PC-9 (cell line): ENCODE results near the gene CBLN3. TPM values are rescaled to one million over a fixed set of nuclear protein-coding genes. Genes with fewer than 3 reads are reported as not detected.

Source experiments
- BruUV-seq: library from RNA; stranded (reverse); fragments of 400-500 nt; replicated peaks from 2 replicates; lab custom pipeline; 2021; lab: Mats Ljungman, UMichigan
- CTCF ChIA-PET: fragments of 300-600 bp; sonication (Branson Sonifier 250); formaldehyde crosslinking; loops from one replicate; lab custom pipeline; 2022; ENCODE audit warnings: antibody characterized with exemption; lab: Charles Lee
- POLR2A ChIA-PET: fragments of 300-600 bp; sonication (Branson Sonifier 250); formaldehyde crosslinking; loops from one replicate; lab custom pipeline; 2022; ENCODE audit warnings: antibody characterized with exemption; ENCODE audit not compliant: unreplicated experiment; lab: Charles Lee
- DNase-seq, 2 experiments: peaks; one replicate each; pipeline versions ENCODE4 v3.0.0 to v3.0.0-alpha.2; 2015 to 2022; ENCODE audit warnings: mixed read lengths in 1 of 2
- H2AFZ ChIP-seq: fragments of 200-600 bp; sonication (generic); 2 replicates; pipeline ENCODE4 v1.8.1; 2017; ENCODE audit warnings: antibody characterized with exemption
- H3F3A ChIP-seq: fragments of 200-600 bp; sonication (generic); 2 replicates; pipeline ENCODE4 v1.8.1; 2017; ENCODE audit warnings: antibody characterized with exemption, mild to moderate bottlenecking, low read depth; ENCODE audit not compliant: insufficient read depth
- H3K27ac ChIP-seq: fragments of 200-600 bp; sonication (generic); 2 replicates; pipeline ENCODE4 v1.6.1; 2016; ENCODE audit warnings: mixed run types
- H3K27me3 ChIP-seq: fragments of 200-600 bp; sonication (generic); 2 replicates; pipeline ENCODE4 v1.6.1; 2016; ENCODE audit warnings: low read depth, mixed run types; ENCODE audit not compliant: insufficient read depth
- H3K36me3 ChIP-seq: fragments of 200-600 bp; sonication (generic); 2 replicates; pipeline ENCODE4 v1.6.1; 2016; ENCODE audit warnings: low read depth, mixed run types
- H3K4me1 ChIP-seq: fragments of 200-600 bp; sonication (generic); replicated peaks from 2 replicates; pipeline ENCODE4 v1.6.1; 2016; ENCODE audit warnings: mixed run types; ENCODE audit not compliant: insufficient read depth
- H3K4me2 ChIP-seq: fragments of 200-600 bp; sonication (generic); 2 replicates; pipeline ENCODE4 v1.6.1; 2017; ENCODE audit warnings: mixed run types
- H3K4me3 ChIP-seq: fragments of 200-600 bp; sonication (generic); 2 replicates; pipeline ENCODE4 v1.6.1; 2016; ENCODE audit warnings: mixed run types
- H3K79me2 ChIP-seq: fragments of 200-600 bp; sonication (generic); 2 replicates; pipeline ENCODE4 v1.6.1; 2017; ENCODE audit warnings: low read depth, mixed run types
- H3K9me2 ChIP-seq: fragments of 200-600 bp; sonication (generic); 2 replicates; pipeline ENCODE4 v1.8.1; 2017; ENCODE audit warnings: mild to moderate bottlenecking; ENCODE audit not compliant: insufficient read depth
- H3K9me3 ChIP-seq: fragments of 200-600 bp; sonication (generic); 2 replicates; pipeline ENCODE4 v1.8.1; 2016; ENCODE audit warnings: low read depth; ENCODE audit not compliant: insufficient read depth
- H4K20me1 ChIP-seq: fragments of 200-600 bp; sonication (generic); 2 replicates; pipeline ENCODE4 v1.8.1; 2017; ENCODE audit not compliant: insufficient read depth
- CTCF ChIP-seq: fragments of 200-600 bp; sonication (generic); conservative IDR thresholded peaks from 2 replicates; pipeline ENCODE4 v1.6.1; 2017; ENCODE audit warnings: mixed run types, antibody characterized with exemption, mild to moderate bottlenecking, moderate library complexity
- EZH2 ChIP-seq: fragments of 200-600 bp; sonication (generic); IDR thresholded peaks from 2 replicates; pipeline ENCODE4 v1.8.0; 2017; ENCODE audit warnings: antibody characterized with exemption, low read depth
- intact Hi-C: fragments of 100-400 bp; cut with micrococcal nuclease; formaldehyde crosslinking; loops from one replicate; pipeline ENCODE4 v1.10.0; 2022; ENCODE audit not compliant: unreplicated experiment
- total RNA-seq: library from RNA; stranded (reverse); gene quantifications from 2 replicates; pipeline ENCODE4 v1.2.3, GENCODE V29; 2021

The CBLN3 gene
- total RNA-seq, 1 experiment from 2014 or later: 8.3 TPM

DNA sequence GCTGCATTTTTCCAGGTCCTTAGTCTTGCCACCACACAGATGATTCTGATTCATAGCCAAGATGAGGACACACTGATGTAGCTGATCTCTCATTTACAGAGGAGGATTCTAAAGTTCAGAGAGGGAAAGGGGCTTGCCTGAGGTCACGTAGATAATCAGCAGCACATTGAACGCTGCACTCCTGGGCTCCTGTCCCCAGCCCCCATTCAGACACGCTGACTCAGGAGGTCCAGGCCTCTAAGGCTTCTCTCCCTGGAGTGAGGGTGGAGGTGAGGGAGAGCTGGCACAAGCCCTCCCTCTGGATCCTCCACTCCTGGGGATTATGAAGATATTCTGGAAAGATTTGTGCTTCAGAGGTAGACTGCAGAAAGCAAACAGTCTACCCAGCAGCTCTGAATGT lies 51.1 kb downstream of the CBLN3 start:
- DNase-seq: no peak
- Histone ChIP-seq H3K9me3 (no peaks in the 10 kb centered on the region), H3K4me3 (no peak overlapping the region), H3F3A (no peaks in the 10 kb centered on the region), H3K27me3 (no peaks in the 10 kb centered on the region), H3K4me1 (no peaks in the 10 kb centered on the region), H3K4me2 (no peak overlapping the region), H3K79me2 (no peaks in the 10 kb centered on the region), H2AFZ (no peak overlapping the region), H3K36me3 (no peaks in the 10 kb centered on the region), H3K27ac (no peak overlapping the region), H3K9me2 (no peaks in the 10 kb centered on the region), H4K20me1 (no peaks in the 10 kb centered on the region)
- POLR2A ChIA-PET: no interaction called here
- TF ChIP-seq EZH2: no peak
- TF ChIP-seq CTCF: no peak
- no TSS peak for BruUV-seq
- CTCF ChIA-PET: no interaction called here
- intact Hi-C loops: no loop called here

GRCh38 chr14:24377657-24378056 lies 51.8 kb downstream of the CBLN3 start:
- Histone ChIP-seq H3K4me1 (no peaks in the 10 kb centered on the region), H3K9me2 (no peaks in the 10 kb centered on the region), H3K27me3 (no peaks in the 10 kb centered on the region), H3F3A (no peaks in the 10 kb centered on the region), H2AFZ (no peak overlapping the region), H3K36me3 (no peaks in the 10 kb centered on the region), H3K4me3 (no peak overlapping the region), H4K20me1 (no peaks in the 10 kb centered on the region), H3K9me3 (no peaks in the 10 kb centered on the region), H3K79me2 (no peaks in the 10 kb centered on the region), H3K4me2 (no peak overlapping the region), H3K27ac (no peak overlapping the region)
- POLR2A ChIA-PET: interaction anchor here (0.6 kb wide), 1 partner anchor 11 kb away, joined by 16 read pairs; no protein-coding TSS in a partner anchor
- CTCF ChIA-PET: no interaction called here
- BruUV-seq: no TSS peak
- intact Hi-C loops: no loop called here
- peak in 1 of 2 experiments; percentile 24 for DNase-seq
- TF ChIP-seq EZH2 (no peak), CTCF (no peak)

GRCh38 chr14:24377126-24377525 lies 52.3 kb downstream of the CBLN3 start:
- ChIA-PET POLR2A (interaction anchor here (0.6 kb wide), 1 partner anchor 77 kb away, joined by 4 read pairs; no protein-coding TSS in a partner anchor), CTCF (no interaction called here)
- Histone ChIP-seq H3F3A (no peaks in the 10 kb centered on the region), H3K36me3 (no peaks in the 10 kb centered on the region), H3K9me2 (no peaks in the 10 kb centered on the region), H3K9me3 (no peaks in the 10 kb centered on the region), H4K20me1 (no peaks in the 10 kb centered on the region), H3K79me2 (no peaks in the 10 kb centered on the region), H3K4me3 (no peak overlapping the region), H2AFZ (no peak overlapping the region), H3K4me2 (no peak overlapping the region), H3K27me3 (no peaks in the 10 kb centered on the region), H3K27ac (no peak overlapping the region), H3K4me1 (no peaks in the 10 kb centered on the region)
- intact Hi-C loops: no loop called here
- DNase-seq: no peak
- TF ChIP-seq CTCF: no peak
- TF ChIP-seq EZH2: no peak
- BruUV-seq: no TSS peak

Other genes starting within 250 kb of the CBLN3 start
- 39.0 and 44.1 TPM in 2 replicates for gene IPO4, start 240.9 kb downstream of the CBLN3 start, total RNA-seq
- gene TM9SF1, start 234.2 kb downstream of the CBLN3 start, total RNA-seq: 37.3 and 41.2 TPM in 2 replicates
- gene TSSK4, start 224.0 kb downstream of the CBLN3 start, total RNA-seq: not detected in 2 replicates
- gene CHMP4A, start 216.2 kb downstream of the CBLN3 start, total RNA-seq: 31.2 and 37.6 TPM in 2 replicates
- 8.7 and 15.3 TPM in 2 replicates for gene MDP1, start 213.6 kb downstream of the CBLN3 start, total RNA-seq
- 134 and 179 TPM in 2 replicates for gene NEDD8, start 197.3 kb downstream of the CBLN3 start, total RNA-seq
- 55.3 and 63.7 TPM in 2 replicates for gene GMPR2, start 196.7 kb downstream of the CBLN3 start, total RNA-seq
- 22.4 and 23.0 TPM in 2 replicates for gene TINF2, start 187.0 kb downstream of the CBLN3 start, total RNA-seq
- gene TGM1, start 166.5 kb downstream of the CBLN3 start, total RNA-seq: 7.2 and 7.5 TPM in 2 replicates
- gene RABGGTA, start 158.1 kb downstream of the CBLN3 start, total RNA-seq: 25.2 and 30.1 TPM in 2 replicates
- 37.9 and 41.4 TPM in 2 replicates for gene DHRS1, start 129.9 kb downstream of the CBLN3 start, total RNA-seq
- 24.4 and 31.1 TPM in 2 replicates for gene NOP9, start 129.8 kb downstream of the CBLN3 start, total RNA-seq
- not detected in 2 replicates for gene CIDEB, start 121.7 kb downstream of the CBLN3 start, total RNA-seq
- gene LTB4R2, start 119.5 kb downstream of the CBLN3 start, total RNA-seq: 15.0 and 26.1 TPM in 2 replicates
- gene LTB4R, start 118.2 kb downstream of the CBLN3 start, total RNA-seq: 10.3 and 16.4 TPM in 2 replicates
- 1.8 and 2.0 TPM in 2 replicates for gene ADCY4, start 94.6 kb downstream of the CBLN3 start, total RNA-seq
- gene RIPK3, start 89.7 kb downstream of the CBLN3 start, total RNA-seq: 4.0 and 6.4 TPM in 2 replicates
- gene NFATC4, start 61.5 kb downstream of the CBLN3 start, total RNA-seq: 48.3 and 76.3 TPM in 2 replicates
- 15.1 and 17.7 TPM in 2 replicates for gene NYNRIN, start 30.7 kb downstream of the CBLN3 start, total RNA-seq
- 51.5 and 53.4 TPM in 2 replicates for gene KHNYN, start 286 bp upstream of the CBLN3 start, total RNA-seq
- 14.8 and 17.2 TPM in 2 replicates for gene SDR39U1, start 13.1 kb upstream of the CBLN3 start, total RNA-seq
- gene CMA1, start 78.6 kb upstream of the CBLN3 start, total RNA-seq: not detected in 2 replicates
- gene CTSG, start 146.6 kb upstream of the CBLN3 start, total RNA-seq: not detected in 2 replicates
- gene GZMH, start 180.0 kb upstream of the CBLN3 start, total RNA-seq: not detected in 2 replicates
- not detected in 2 replicates for gene GZMB, start 204.5 kb upstream of the CBLN3 start, total RNA-seq